Ecto neural progenitor cell (in vitro differentiated cells): ENCODE results near the gene CASP3.

Experiments
- DNase-seq: peaks from one replicate; pipeline ENCODE4 v3.0.0-alpha.2; 2018; ENCODE audit warnings: low spot score

The CASP3 gene

DNA sequence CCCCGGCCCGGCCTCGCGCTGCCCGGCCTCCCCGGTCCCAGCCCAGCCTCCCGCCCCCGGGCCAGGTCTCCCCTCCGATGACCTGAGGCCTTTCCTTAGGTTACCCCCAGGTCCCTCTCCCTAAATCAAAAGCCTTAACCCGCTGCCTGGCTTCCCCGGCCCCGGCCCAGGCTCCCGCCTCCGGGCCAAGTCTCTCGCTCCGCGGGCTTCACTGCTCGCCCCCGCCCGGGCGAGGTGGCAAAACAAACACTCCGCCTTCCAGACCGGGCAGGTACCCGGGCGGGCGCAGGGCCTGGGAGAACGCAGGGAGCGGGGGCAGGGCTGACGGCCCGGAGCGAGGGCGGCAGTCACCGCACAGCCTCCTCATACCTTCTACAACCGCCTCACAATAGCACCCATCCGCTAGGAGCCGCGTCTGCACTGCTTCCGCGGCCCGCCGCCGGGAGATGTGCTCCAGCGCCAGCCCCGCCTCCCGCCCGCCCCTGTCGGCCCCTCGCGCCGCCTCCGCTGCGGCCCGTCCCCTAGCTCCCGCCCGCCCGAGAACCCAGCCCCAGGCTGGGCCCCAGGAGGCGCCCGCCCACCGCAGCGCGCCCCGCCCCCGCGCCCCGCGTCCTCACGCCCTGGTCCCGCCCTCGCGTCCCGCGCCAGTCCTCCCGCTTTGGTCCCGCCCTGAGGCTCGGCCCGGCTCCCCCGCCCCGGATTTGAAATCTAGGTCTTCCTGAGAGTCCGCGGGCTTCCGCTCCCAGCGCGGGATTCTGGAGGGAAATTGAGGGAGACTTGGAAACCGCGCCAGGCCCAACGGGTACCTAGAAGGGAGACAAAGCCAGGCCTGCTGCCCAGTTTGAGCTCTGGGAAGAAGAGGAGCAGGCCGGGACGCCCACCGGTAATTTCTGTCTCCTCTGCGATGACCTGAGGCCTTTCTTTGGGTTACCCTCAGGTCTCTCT lies at the start of gene CASP3, which contains the start of gene PRIMPOL:
CASP3 (minus strand) TSS at position 422 of the 945 bp plus-strand sequence. CDS start 10,994 bp downstream, outside the sequence.
PRIMPOL (plus strand) TSS at position 713 of the 945 bp plus-strand sequence. CDS start 7,403 bp downstream, outside the sequence.
- peak; percentile 98 for DNase-seq

DNA sequence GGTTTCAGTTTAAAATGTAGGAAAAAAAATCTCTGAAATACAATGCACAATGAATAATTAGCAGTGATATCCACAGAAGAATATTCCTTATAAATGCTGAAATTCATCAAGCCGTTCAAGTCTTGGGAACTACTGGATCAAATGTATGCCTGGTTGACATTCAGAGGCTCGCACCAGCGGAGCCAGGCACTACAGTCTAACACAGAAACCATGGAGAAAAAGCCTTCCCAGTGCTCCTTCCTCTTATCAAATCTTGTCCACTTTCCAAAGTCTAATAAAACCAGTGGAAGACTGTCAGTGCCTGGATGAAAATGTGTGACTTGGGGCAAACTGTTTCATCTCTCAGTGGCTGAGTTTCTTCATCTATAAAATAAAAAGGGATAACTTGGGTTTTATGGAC lies 48.7 kb upstream of the CASP3 start:
- DNase-seq: no peak

DNA sequence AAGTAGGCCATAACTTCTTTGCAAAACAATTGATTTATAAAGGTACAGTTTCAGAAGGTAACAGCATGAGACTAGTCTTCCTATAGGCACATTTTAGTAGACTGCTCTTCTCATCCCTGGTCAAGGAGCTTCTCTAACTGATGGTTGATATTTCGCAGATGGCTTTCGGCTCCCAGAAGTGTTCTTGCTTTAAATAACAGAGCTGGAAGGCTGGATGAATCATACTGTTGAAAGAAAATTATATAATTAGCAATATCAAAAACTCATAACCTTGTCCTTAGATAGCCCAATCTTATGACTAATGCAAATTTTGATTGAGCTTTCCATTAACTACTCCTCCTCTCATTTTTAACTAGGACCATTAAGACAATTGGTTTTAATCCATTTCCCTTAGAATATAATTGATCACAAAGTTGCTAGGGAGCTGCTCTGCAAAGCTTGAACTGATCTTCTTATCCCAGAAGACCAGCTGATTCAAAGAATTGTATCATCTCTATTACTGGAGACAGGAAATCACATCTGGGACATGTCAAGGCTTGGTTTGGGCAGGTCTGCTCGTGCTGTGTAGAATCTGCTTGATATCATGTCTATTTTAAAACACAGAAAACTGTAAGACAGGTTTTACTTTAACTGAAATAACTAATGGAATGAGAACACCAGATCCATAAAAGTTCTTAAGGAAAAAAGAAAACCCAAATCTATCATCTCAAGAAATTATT lies 46.1 kb upstream of the CASP3 start:
- DNase-seq: no peak

DNA sequence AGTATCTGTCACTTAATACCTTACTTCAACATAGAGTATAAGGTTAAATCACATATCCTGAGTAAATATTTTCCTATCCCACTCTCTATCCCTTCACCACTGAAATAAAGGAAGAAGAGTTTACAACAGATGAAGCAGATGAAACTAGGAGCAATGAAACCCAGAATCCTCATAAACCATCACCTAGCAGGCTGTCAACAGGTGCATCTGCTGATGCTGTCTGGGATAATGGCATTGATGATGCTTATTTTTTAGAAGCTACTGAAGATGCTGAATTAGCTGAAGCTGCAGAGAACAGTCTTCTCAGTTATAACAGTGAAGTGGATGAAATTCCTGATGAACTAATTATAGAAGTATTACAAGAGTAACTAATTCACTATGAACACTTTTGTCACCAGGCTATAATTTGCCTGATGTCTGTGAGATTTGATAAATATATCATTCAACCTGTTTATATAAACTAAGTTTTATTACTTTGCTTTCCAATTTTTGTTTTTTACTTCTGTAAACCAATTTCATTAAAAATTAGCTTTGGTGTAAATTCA lies 45.2 kb upstream of the CASP3 start:
- DNase-seq: no peak

DNA sequence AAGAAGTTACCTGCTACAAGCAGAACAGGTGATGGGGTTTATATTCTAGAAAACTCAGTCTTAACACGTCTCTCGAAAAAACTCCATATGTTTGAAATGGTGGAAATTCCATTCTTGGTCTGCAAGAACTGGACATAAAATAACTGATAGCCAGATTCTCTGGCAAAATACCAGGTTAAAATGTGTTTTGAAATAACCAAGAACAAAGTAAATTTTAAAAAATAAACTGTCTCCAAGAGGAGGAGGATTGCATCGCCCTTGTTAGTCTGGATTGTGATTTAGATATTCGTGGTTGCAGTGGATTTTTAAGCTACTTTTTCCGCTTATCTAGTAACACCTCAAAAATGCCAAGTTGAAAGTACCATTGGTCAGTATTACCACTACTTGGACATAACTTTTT lies 43.8 kb upstream of the CASP3 start:
- no peak for DNase-seq

DNA sequence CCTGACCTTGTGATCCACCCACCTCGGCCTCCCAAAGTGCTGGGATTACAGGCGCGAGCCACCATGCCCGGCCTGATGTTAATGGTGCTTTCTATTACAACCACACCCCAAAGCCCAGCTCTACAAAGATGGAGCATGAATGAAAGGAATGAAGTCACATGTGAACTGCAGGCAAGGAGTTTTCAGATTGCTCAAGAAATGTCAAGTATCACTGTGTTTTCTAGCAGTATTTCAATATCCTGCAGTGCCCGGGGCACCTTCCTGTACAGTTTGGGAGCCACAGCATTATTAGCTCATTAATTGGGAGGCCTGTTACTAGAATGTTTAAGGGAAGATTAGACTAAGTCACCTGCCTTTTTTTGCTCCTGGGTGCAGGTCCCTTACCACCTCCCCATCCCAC lies 40.4 kb upstream of the CASP3 start:
- DNase-seq: no peak

DNA sequence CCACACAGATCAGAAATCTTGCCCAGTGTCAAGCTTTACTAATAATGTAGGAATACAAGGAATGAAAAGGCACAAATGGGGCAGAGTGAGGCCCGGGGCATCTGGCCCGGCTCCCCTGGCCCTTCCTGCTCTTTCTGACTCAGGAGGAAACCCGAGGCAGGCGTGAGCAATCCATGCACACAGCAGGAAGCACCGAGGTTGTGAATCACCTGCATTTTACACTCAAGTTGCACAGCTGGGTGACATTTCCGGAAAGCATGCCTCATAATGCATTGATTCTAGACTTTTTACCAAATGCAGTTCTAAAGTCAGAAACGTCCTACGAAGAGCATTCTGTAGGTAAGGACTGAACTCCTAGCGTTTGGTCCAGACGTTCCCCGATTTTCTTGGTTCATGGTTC lies 39.2 kb upstream of the CASP3 start:
- no peak for DNase-seq

DNA sequence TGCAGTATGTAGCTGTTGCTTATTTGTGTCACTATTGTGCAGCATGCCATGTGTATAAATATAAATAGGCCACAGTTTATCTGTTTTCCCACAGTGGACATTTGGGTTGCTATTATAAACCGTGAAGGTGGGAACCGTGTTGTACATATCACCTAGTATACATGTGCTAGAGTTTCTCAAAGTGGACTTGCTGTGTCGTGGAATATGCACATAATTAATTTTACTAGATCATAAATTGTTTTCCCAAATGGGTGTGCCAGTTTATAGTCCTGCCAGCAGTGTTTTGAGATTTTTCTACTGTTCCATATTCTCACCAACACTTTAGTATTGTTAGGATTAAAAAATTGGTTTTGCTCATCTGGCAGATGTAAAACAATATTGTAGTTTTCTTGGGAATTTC lies 38.8 kb upstream of the CASP3 start:
- DNase-seq: no peak

DNA sequence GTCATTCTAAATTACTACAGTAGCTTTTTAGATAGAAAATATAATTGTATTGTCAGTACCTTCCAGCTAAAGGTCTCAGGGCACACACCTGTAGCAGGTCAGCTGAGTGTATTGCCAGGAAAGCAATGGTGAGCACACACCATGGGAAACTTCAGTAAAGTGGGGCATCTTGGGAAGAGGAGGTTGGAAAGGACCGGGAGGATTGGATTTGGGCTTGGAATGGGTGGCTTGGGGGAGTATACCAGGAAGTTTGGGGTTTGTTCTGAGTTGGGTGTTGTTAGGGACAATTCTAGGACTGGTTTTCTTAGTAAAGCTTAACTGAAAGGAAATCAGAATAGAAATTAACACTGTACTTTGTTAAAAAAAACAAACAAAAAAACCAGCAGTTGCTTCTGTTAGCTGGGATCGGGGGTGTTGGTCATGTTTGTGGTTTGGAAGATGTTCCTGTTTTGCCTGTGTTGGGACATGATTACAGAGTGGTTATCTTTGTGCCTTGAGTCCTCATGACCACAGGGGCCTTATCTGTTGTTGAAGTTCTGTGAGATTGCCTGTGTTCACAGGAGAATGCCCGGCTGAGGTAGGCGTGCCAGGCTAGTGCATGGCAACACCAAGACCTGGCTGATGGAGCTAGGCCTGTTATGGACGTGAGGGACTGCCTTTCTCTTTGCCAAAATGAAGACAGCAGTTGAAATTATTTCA lies 35.4 kb upstream of the CASP3 start:
- DNase-seq: no peak

DNA sequence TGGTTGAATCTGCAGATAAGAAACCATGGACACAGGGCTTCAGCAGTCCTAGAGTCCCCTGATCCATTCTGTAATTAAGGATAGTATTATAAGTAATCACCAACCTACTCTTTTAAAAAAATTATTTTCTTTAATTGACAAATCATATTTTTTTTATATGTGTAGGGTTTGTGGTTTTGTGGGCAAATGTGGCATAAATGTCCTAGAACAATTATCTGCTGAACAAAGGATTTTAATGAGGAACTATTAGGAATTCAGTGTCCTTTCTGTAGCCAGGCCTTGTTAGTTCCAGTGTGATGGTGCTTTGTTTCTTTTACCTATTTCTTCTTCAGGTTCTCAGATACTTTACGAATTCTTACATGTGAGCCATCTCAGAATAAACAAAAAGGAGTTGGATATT lies 32.7 kb upstream of the CASP3 start:
- no peak for DNase-seq

DNA sequence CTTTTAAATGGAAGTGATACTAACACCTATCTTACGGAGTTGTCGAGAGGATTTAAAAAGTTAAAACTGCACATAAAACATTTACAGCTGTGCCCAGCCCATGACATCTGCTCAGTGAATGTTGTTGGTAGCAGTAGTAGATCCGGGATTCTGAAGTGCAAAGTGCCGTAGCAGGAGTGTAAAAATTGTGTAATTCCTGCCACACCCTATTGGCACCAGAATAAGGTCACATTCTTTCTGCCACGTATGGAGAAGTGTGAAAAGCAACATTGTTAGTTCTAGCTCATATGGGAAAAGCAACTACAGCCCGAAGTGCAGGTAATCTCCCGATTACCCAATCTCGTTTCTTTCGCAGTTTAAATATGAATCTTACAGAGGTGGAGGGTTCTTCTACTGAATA lies 31.5 kb upstream of the CASP3 start:
- DNase-seq: no peak

DNA sequence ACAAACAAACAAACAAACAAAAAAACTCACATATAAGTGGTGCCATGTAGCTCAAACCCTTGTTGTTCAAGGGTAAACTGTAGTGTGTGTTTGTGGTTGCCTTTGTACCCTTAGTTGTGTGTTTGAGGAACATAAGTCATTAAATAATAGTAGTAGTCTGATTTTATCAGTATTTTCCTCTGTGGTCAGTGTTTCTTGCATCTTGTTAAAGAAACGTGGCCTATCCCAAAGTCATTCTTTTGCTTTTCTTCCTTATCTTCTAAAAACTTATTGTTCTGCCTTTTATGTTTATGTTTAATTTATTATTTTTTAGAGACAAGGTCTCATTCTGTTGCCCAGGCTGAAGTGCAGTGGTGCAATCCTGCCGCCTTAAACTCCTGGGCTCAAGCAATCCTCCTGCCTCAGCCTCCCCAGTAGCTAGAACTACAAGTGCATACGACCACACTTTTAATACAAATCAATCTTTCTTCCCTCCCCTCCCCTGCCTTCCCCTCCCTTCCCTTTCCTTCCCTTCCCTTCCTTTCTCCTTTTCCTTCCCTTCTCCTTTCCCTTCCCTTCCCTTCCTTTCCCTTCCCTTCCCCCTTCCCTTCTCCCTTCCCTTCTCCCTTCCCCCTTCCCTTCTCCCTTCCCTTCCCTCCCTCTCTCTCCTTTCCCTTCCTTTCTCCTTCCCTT lies 26.7 kb upstream of the CASP3 start:
- DNase-seq: no peak

DNA sequence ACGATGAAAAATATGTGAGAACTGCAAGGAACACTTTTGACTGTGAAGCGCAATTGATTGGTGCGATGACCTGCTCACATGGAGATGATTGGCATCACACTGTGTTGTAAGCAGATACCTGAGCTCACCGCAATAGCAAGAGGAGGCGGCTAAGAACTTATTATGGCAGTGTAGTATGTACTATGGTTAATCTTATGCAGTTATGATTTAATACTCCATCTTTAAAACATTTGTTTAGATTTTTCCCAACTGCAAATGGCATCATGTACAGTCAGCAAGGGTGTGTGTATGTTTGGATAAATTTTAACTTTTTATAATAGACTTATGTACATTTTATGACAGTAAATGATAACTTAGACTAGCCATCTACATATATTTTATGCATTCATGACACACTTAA lies 25.8 kb upstream of the CASP3 start:
- DNase-seq: no peak

DNA sequence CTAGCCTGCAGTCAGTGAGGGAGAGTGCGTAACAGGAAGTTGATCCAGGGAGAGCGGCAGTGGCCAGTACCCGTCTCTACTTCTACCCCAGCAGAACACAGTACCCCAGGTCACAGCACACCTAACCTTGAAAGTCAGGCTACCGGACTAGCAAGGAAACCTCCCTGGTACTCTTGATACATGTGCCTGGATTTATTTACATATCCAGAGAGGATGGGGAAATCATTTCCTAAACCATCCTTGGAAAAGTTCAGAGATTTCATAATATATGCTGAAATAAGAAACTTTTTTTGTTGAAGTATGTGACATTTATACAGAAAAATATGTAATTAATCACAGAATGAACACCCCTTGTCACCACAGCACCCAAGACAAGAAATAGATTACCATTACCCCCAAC lies 24.8 kb upstream of the CASP3 start:
- no peak for DNase-seq

DNA sequence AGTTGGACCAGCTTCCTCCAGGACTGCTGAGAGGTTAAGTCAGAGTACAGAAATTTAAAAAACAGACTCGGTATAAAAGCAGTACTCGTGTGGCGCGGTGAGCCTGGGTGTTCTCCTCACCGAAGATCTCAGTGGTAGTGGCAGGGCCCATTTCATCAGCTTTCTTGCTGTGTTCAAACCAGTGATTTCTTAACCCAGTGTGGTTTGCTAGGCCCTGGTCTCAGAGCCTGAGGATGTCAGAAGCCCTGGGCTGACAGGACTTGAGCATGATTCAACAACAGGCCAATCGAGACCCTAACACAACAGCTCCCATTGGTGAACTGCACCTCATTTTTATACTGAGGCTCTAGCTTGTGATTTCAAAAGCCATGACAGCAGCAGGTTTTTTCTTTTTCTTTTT lies 23.5 kb upstream of the CASP3 start:
- no peak for DNase-seq

DNA sequence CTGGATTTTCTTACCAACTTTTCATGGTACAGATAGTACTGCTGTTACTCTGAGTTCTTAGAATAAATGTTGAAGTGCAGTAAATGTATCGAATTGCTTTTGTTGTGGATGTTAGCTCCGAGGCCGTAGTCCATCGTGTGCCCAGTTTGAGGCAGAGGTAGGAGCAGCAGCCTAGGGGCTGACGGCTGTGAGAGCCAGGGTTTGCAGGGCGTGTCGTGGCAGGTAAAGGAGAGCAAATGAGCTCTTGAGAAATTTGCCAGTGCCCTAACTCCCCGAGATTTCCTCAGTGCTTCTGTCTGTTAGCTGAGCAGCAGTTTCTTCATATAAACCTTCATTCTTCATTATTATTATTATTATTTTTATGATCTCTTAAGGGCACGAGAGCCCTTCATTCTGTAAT lies 21.9 kb upstream of the CASP3 start:
- DNase-seq: no peak

DNA sequence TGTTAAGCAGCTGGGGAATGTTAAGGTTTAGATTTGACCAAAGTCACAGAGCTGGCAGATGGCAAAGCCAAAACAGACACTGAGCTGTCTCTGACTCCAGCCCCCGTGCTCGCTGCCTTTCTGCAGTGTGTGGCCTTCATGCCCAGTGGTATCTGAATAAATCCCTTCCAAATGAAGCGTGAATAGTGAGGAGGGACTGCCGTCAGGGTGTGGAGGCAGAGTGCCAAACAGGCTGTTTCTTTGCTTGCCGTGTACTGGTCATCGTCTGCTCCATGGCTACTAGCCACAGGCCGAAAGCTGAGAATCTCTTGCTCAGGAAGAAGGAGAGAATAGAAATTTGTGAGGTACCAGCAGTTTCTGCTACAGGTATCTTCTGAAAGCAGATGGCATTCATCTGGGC lies 20.0 kb upstream of the CASP3 start:
- no peak for DNase-seq

DNA sequence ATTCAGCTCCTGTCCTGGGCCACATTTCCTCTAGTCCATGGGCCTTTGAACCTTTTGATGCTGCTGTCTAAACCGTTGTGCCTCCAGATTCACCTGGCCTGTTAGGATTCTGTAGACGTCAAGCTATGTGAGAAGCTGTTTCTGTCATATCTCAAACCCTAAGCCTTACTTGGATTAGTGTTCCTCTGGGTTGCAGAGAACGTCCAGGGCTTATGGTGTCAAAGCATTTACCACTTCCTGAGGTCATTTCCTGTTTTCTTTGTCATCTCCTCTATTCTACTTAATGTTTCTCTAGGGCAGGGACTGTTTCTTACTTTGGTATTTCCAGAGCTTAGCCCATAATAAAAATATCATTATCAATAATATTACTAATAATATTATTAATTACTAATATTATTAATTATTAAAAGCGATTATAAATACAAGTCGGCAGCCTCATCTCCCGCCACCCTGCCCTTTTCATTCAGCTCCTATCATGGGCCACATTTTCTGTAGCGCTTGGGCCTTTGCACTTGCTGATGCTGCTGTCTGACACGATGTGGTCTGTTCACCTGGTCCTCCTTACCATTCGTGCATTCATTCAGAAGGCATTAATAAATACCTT lies 19.4 kb upstream of the CASP3 start:
- DNase-seq: no peak

DNA sequence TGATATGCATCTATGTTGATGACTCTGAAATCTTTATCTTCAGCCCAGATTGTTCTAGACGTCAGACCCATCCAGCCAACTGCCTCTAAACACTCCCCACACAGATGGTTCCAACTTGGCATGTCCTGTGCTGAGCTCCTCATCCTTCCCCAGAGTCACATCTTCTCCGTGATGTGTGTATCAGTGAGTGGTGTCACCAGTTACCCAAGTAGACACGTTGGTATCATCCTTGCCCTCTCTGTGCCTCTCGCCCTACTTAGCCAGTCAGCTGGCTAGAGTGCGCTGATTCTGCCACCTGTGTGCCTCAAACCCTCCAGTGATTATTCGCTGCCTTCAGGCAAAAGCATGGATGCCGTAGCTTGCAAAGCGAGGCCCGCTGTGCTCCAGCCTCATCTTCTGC lies 18.8 kb upstream of the CASP3 start:
- DNase-seq: no peak

DNA sequence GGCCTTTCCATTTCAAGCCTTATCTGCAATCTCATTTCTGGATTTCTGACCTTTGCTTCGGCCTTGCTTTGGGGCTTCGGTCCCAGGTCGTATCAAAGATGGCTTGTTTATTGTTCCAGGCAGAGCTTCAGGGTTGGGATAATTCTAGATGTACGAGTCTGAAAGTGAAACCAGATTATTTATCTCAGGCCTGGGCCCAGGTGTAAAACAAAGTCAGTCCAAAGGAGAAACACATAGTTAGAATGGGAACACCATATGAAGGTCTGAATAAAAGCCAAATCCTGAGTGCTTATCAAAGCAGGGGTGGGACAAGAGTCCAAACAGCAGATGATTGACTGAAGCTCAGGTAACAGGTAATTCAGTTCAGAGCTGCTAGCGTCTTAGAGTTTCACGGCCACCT lies 17.4 kb upstream of the CASP3 start:
- DNase-seq: no peak

DNA sequence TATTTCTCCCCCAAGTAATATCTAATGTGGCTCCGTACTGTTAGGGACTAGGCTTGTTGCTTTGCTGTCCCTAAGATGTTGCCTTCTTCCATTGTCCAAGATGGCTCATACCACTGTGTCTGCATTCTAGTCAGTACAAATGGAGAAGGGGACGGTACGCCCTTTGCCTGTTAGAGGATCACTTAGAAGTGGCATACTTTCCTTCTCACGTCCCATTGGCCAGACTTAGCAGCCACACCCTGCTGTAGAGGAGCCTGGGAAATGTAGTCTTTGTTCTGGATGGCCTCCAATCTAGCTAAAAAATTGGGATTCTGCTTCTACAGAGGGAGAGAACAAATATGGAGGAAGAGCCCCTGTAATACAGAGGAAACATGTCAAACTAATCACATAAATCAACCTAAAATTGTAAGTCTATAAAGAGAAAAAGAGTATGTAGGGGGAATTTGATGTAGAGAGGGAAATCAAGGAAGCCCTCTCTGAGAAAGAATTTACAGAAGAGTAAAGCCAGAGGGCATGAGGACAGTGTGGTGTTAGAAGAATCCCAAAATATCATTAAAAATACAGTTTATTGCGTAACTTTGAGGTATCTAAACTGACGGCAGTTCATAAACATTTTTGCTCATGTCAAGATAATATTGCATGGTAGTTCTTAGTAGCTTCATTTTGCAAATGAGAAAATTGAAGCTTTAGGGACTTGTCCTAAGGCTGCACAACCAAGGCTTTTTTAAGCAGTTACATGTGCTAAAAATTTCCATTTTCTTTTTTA lies 15.4 kb upstream of the CASP3 start:
- DNase-seq: no peak
